NK-92 (cell line): Measurements from ENCODE around the gene ATP8A1.
"Not testable (repeated sequence)": the region's sequence is repeated elsewhere in the genome, so short reads cannot be mapped to it uniquely, and the experiment has no call there.

Experiments
- DNase-seq: peaks from one replicate; lab custom pipeline; 2025; ENCODE audit not compliant: unreplicated experiment; lab: John Stamatoyannopoulos, UW

ATP8A1 gene

DNA sequence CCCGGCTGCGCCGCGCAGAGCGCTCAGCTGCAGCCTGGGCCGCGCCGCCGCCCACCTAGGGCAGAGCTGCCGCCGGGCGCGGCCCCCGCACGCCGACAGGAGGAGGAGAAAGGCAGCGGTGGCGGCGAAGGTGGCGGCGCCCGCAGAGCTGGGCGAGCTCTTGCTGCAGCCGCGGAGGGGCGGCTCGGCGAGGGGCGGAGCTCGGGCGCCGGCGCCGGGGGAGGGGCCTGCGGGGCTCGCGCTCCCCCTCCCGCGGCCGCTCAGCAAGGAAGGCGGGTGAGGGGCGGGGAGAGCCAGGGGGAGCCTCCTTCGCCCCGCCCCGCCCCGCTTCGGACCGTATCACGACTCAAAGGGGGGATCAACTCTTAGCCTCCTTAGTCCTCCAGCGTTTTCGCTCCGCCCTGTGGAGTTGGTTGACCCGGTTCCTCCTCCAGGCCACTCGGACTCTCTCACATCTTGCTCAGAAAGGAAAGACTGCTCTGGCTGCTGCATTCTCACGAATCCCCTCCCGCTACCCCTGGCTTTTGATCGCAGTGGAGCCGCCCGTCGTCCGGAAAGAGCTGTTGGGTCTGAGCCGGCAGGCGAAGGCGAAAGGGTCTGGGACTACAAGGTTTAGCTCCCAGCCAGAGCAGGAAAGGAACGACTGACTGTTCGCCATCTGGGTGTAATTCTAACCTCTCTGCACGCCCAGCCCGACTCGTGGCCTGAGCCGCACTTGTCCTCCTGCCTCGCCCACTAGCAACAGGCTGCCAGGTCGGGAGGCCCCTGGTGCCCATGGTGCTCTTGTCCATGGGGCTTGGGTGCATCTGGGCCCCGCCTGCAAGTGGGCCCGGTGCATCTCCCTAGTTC, at the start of gene ATP8A1:
Gene ATP8A1, minus strand, starts transcription at position 162 of the 849 bp plus-strand sequence. CDS start 232 bp downstream, outside the sequence.
- DNase-seq: peak; percentile 42

GRCh38 chr4:42706086-42706485, 49.2 kb upstream of the ATP8A1 start:
- no peak for DNase-seq

GRCh38 chr4:42703813-42704212, 46.9 kb upstream of the ATP8A1 start:
- DNase-seq: no peak

DNA sequence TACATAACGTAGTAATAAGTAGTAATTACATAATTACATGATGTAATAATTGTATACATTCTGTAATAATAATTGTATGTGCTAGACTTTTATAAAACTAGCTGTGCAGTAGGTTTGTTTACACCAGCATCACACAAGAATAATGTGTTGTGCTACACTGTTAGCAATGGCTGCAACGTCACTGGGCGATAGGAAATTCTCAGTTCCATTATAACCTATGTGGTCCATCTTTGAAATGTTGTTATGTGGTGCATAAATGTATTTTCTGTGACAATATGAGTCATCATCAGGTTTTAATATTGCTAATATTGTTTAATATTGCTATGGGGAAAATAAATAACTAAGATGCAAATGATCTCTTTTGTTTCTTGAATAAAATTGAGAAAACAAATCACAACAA, 46.0 kb upstream of the ATP8A1 start:
- no peak for DNase-seq

DNA sequence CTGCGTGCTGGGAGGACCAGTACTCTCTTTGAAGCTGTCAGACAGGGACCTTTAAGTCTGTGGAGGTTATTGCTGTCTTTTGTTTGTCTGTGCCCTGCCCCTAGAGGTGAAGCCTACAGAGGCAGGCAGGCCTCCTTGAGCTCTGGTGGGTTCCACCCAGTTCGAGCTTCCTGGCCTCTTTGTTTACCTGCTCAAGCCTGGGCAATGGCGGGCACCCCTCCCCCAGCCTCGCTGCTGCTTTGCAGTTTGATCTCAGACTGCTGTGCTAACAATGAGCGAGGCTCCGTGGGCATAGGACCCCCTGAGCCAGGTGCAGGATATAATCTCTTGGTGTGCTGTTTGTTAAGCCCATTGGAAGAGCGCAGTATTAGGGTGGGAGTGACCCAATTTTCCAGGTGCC, 44.9 kb upstream of the ATP8A1 start:
- not testable (repeated sequence) for DNase-seq

DNA sequence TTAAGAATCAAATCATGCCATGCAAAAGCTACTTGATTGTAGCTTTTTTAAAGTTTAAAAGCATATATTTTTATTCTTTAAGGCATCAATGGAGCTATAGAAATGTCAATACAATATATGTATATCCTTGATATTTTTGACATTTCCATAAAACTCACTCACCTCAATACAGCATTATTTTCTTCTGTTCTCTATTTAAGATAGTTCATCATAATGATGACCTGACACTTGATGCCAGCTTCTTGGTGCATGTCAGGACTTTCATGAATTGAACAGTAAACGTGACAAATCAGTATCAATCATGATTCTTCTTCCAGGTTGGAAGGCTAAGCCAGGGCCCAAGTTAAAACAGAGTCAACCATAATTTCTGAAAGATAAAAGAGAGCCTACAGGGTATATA, 33.6 kb upstream of the ATP8A1 start:
- no peak for DNase-seq

GRCh38 chr4:42683393-42683792, 26.5 kb upstream of the ATP8A1 start:
- no peak for DNase-seq

DNA sequence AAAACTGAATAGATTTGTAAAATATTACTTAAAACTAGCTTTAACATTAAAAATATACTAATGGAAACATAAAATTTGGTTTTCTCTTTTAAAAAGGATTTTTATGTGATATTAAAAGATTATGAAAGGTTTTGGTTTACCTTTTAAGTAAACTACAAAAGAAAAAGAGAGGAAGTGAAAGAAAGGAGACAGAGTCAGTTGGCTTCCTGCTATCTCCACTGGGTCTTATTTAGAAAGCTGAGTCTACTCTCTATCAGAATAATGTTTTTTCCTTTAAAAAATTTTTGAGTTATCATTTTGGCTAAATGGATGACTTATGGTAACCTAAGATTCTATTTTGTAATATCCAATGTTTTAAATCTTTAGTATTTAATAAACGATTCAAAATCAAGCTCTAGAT, 21.6 kb upstream of the ATP8A1 start:
- DNase-seq: no peak

DNA sequence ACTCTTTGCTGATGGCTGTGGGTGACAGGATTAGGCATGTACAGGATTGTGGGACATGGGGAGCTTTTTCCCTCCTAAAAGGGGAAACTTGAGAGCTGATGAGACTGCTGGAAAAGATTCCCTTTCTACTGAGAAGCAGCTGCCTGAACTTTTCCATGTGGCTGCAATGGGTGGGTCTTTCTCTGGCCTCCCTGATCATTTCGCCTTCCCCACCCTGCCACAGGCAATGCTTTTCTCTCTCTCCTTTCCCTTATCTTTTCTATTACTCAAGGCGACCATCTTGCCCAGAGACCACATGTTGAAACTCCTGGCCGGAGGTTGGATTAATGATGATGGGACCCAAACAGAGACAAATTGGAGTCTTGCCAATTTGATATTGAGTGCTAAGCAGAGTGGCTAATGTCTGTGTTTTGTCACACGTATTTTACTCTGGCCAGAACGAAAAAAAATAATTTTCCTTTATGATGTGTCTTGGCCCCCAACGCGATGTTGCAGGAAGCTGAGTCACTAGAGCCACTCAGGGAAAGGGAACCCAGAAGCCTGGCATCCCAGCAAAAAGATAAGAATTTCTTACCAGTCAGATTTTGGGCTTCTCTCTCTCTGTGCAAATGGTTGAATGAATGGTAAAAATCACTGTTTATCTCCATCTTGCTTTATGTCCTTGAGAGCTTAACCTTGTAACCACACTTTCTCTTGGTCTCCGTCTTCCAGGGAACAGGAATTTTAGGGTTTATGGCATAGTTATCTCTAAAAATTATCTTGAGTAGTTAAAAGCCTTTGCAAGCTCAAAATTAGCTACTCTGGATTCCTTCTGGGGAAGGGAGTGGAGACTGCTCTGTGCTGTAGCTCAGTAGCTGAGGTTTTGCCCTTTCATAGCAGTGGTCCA, 19.4 kb upstream of the ATP8A1 start:
- DNase-seq: no peak

GRCh38 chr4:42673082-42673425, 16.1 kb upstream of the ATP8A1 start:
- no peak for DNase-seq

GRCh38 chr4:42672359-42673081, 15.6 kb upstream of the ATP8A1 start:
- no peak for DNase-seq

DNA sequence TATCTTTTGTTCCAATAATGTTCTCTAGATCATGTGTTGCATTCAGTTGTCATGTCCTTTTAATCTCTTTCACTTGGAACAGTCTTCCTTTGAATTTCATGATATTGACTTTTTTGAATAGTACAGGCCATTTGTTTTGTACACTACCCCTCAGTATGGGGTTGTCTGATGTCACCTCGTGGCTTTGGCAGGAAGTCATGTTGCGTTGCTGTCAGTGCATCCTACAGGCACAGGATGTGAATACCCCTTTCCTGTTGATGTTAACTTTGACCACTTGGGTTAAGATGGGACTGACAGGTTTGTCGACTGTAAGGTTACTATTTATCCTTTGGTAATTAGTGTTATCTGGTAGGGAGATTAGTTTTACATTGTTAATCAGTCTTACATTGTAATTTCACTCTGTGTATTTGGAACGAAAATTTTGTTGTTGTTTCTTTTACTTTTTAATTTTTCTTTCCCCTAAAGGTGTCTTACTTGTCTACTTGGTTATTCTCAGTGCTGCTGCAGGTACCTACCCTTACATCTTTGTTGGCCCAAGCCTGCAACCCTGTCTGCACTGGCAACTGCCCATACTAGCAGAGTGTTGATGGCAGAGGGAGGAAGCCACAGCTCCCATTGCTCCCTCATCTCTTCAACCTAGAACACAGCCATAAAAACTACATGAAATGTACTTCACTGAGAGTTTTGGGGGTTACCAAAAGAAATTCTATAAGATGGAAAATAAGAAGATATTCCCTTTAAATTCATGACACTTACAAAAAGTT, 14.7 kb upstream of the ATP8A1 start:
- peak; percentile 4 for DNase-seq

- DNase-seq: no peak
Measured at GRCh38 chr4:42658261-42658660, 1.4 kb upstream of the ATP8A1 start.

- no peak for DNase-seq
Measured at GRCh38 chr4:42656679-42656943, 294 bp downstream of the ATP8A1 start.

DNA sequence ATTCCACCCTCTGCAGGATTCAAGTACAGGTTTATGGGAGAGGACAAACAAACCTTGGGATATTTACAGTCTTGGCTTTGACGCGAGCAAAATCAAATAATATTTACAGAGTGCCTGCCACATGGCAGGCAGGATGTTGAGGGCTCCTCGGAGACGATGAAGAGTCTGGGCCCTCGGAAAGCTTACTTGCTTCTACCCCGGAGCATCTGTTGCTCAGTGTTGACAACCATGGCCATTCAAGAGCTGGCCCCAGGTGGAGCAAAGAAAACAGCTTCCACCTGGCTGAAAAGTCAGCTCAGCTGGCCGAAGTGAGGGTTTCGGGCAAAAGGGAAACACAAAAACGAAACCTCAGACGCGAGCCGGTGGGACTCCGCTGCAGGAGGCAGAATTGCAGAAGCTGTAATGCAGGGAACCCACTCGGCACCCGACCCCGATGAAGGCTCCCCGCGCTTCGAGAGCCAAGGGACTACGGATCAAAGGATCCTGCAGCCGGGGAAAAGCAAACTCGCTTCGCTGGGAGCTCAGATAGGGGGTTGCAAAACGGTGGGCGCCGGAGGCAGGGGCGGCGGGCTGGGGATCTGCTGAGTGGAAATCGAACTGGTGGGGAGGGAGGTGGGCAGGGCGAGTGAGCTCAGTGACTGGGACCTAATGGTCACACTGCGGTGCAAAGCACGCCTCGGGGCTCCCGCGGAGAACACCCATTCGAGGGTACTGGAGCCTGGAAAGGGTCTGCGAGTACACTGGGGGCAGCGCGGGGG, 805 bp downstream of the ATP8A1 start:
- DNase-seq: no peak

- DNase-seq: no peak
Measured at GRCh38 chr4:42655269-42655637, 1.7 kb downstream of the ATP8A1 start.

- DNase-seq: no peak
Measured at GRCh38 chr4:42654631-42655268, 2.2 kb downstream of the ATP8A1 start.

DNA sequence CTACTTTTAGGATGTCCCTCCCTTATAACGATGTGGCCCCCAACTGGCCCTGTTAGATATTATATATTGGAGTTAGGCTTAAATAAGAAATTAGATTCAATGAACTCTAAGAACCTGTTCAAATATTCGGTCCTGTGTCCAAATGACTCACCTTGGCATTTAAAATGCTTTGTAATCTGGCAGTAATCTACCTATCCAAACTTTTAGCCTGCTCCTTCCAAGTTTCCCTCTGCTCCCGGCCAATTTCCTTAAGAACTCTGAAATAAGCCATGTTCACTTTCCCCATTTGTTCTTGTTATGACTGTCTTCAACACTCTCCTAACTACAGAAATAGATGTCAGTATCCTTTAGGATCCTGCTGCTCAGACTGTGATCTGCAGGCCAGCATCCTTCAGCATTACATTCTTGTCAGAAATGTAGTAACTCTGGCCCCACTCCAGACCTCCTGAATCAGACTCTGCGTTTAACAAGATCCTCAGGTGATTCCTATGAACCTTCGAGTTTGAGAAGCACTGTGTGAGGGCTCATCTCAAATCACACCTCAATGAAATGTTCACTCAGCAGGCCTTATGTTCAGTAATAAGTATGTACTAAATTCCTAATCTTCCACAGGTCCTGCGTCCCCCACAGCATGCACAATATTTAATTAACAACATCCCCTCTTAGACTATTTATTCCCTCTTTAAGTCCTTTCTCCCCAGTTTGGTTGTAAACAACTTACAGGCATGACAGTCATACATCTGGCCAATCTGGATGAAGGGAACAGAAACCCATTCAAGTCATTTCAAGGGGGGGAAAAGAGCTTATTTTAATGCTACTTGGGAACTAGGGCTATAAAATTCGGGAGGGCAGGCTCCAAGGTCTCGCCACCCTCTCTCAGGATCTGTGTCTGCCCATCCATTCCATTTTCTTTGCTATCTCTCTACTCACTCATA, 3.0 kb downstream of the ATP8A1 start:
- DNase-seq: no peak
